GM10266 (cell line): Measurements from ENCODE around the gene PTPRD.
"Not testable (repeated sequence)": the region's sequence is repeated elsewhere in the genome, so short reads cannot be mapped to it uniquely, and the experiment has no call there.

Experiments used
- DNase-seq: peaks from one replicate; pipeline ENCODE4 v3.0.0; 2012; ENCODE audit errors: extremely low spot score
- TF ChIP-seq, protein P1 (sequence below): IDR thresholded peaks from 2 replicates; pipeline ENCODE4 v1.5.1; 2012; ENCODE audit warnings: mild to moderate bottlenecking, low read depth; ENCODE audit not compliant: control insufficient read depth, insufficient read depth; ENCODE audit errors: missing control alignments

Gene PTPRD

GRCh38 chr9:9945966-9946365, 666.8 kb downstream of the PTPRD start:
- TF ChIP-seq, protein P1, sequence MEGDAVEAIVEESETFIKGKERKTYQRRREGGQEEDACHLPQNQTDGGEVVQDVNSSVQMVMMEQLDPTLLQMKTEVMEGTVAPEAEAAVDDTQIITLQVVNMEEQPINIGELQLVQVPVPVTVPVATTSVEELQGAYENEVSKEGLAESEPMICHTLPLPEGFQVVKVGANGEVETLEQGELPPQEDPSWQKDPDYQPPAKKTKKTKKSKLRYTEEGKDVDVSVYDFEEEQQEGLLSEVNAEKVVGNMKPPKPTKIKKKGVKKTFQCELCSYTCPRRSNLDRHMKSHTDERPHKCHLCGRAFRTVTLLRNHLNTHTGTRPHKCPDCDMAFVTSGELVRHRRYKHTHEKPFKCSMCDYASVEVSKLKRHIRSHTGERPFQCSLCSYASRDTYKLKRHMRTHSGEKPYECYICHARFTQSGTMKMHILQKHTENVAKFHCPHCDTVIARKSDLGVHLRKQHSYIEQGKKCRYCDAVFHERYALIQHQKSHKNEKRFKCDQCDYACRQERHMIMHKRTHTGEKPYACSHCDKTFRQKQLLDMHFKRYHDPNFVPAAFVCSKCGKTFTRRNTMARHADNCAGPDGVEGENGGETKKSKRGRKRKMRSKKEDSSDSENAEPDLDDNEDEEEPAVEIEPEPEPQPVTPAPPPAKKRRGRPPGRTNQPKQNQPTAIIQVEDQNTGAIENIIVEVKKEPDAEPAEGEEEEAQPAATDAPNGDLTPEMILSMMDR = no peak
- no peak for DNase-seq

DNA sequence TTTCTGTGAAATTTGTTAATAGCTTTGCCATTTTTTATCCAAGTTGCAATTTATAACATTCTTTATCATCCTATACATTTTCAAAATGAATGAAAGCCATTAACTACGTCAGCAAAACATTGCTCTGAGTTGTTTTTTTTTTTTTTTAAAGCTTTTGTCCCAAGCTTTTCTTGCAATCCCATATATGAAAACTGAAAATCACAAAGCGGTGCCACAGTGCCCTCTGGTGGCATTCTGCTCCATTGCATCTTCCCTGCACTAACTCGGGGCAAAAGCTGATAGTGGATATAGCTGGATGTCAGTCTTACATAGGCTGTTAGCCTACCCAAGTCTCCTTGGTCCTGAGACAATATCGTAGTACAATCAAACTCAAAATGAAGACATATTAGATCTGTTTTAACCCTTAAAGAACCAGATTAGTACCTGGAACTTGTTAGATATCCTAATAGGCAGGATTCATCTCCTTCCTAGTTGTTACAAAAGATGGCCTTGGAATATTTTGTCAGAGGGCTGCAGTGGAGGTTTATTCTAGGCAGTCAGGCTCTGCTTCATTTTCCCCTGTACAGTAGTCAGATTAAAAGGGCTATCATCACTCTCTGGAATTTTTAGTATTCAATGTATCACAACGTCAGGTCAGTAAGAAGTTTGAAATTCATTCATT, 669.9 kb downstream of the PTPRD start:
- TF ChIP-seq, protein P1 = peak; percentile 97
- DNase-seq = peak; percentile 38

DNA sequence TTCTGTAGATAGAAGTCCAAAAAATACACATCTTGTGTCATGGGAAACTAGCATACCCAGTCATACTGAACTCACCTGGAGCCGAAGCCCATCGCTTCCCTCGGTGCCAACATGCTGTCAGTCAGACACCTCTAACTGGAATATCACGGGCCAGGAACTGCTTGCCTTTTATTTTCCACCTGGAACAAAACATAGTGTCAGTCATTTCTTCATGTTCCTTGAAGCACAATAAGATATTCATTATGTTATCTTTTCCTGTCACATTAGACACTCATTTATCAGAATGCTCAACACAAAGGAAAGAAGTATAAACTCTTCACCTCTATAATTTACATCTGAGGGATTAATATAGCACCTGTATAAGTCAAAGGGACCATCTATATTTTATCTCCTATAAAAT, 674.4 kb downstream of the PTPRD start:
- TF ChIP-seq, protein P1 = no peak
- DNase-seq = no peak

DNA sequence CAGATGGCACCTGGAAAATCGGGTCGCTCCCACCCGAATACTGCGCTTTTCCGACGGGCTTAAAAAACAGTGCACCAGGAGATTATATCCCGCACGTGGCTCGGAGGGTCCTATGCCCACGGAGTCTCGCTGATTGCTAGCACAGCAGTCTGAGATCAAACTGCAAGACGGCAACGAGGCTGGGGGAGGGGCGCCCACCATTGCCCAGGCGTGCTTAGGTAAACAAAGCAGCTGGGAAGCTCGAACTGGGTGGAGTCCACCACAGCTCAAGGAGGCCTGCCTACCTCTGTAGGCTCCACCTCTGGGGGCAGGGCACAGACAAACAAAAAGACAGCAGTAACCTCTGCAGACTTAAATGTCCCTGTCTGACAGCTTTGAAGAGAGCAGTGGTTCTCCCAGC, 681.3 kb downstream of the PTPRD start:
- not testable (repeated sequence) for DNase-seq

DNA sequence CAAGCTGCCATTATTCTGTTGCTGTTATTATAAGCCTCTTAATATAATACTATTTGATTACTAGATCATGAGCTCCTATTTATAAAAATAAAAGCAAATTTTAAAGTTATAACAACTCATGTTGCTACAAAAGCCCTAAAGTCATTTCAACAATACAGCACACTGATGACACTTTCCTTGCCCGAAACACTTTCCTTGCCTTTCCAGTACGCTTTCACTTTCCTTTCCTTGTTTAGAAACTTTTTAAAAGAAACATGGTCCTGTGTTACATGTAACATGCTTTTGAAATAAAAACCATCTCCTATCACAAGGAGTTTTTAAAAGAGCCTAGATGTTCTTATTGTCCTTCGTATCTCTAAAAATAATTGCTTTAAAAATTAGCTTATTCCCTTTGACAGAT, 688.4 kb downstream of the PTPRD start:
- TF ChIP-seq, protein P1 = no peak
- DNase-seq = no peak

DNA sequence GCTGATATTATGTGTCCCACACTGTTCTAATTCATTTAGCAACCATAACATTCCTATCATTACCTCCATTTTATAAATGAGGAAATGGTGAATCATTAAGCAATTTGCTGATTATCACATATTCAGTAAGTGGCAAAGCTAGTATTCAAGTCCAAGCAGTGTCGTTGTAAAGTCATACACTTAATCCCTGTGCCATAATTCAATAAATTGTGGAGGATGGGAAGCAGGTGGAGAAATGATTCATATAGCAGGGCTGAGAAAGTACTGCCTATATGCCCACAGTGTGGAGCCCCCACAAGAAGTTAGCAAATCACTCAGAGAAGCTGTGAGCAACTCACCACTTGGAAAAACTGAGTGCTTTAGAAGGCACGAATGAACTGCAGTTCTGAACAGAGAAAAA, 691.0 kb downstream of the PTPRD start:
- TF ChIP-seq, protein P1 = no peak
- no peak for DNase-seq

GRCh38 chr9:9920425-9921060, 692.3 kb downstream of the PTPRD start:
- no peak for DNase-seq
- TF ChIP-seq, protein P1 = peak; percentile 16
